Right atrium auricular region (tissue), 2 donors: ENCODE data around the gene XKR7. TPM values are rescaled to one million over a fixed set of nuclear protein-coding genes. Genes with fewer than 3 reads are reported as not detected.
"Not testable (repeated sequence)": the region's sequence is repeated elsewhere in the genome, so short reads cannot be mapped to it uniquely, and the experiment has no call there.

Experiments used
- DNase-seq: peaks from one replicate; pipeline ENCODE4 v3.0.0-alpha.2; 2019; ENCODE audit warnings: low spot score
- H3K27ac ChIP-seq, 2 donors: fragments of 200-600 bp; sonication (generic); 1 replicate in 1 of 2; 2 replicates in 1 of 2; pipeline ENCODE4 v1.5.1; 2016 to 2019
- H3K27me3 ChIP-seq, 2 donors: fragments of 200-600 bp; sonication (generic); one replicate each; pipeline versions ENCODE4 v1.5.1 to v1.6.0; 2017 to 2019
- H3K36me3 ChIP-seq: fragments of 200-600 bp; sonication (generic); one replicate; pipeline ENCODE4 v1.5.1; 2016
- H3K4me1 ChIP-seq, 2 donors: fragments of 200-600 bp; sonication (generic); one replicate each; pipeline versions ENCODE4 v1.5.1 to v1.6.0; 2017 to 2019
- H3K4me3 ChIP-seq, 2 donors: fragments of 200-600 bp; sonication (generic); 1 replicate in 1 of 2; 2 replicates in 1 of 2; pipeline ENCODE4 v1.5.1; 2017 to 2019; ENCODE audit warnings: mild to moderate bottlenecking in 1 of 2, moderate library complexity in 1 of 2
- H3K9me3 ChIP-seq, 2 donors: fragments of 200-600 bp; sonication (generic); one replicate each; pipeline ENCODE4 v1.5.1; 2019
- CTCF ChIP-seq, 2 donors: fragments of 200-600 bp; sonication (generic); IDR thresholded peaks; one replicate each; pipeline ENCODE4 v1.5.1; 2019; ENCODE audit warnings: antibody characterized with exemption in 2 of 2
- total RNA-seq, 2 donors: library from RNA; depleted of rRNA; stranded (reverse); fragments of >200 nt; gene quantifications; one replicate each; pipeline ENCODE4 v1.1.0, GENCODE V29; 2016

Gene XKR7
- total RNA-seq, 2 donors from 2014 or later, result not detected

- no peaks in the 10 kb centered on the region for H3K9me3 ChIP-seq
Measured at GRCh38 chr20:31926493-31926892, 41.5 kb upstream of the XKR7 start.

GRCh38 chr20:31927627-31928159 is 40.3 kb upstream of the XKR7 start:
- no peak overlapping the region for H3K27ac ChIP-seq
- DNase-seq, result no peak
- H3K9me3 ChIP-seq, result no peaks in the 10 kb centered on the region
- H3K4me3 ChIP-seq, result no peak overlapping the region
- no peaks in the 10 kb centered on the region for H3K27me3 ChIP-seq
- H3K36me3 ChIP-seq, result no peaks in the 10 kb centered on the region
- TF ChIP-seq CTCF (IDR thresholded peaks at IDR 0.05), result no peak
- no peaks in the 10 kb centered on the region for H3K4me1 ChIP-seq

More at GRCh38 chr20:31926493-31926892, 41.5 kb upstream of the XKR7 start:
- no peak for DNase-seq
- no peak for TF ChIP-seq CTCF (IDR thresholded peaks at IDR 0.05)
- H3K27ac ChIP-seq, result no peak overlapping the region
- no peaks in the 10 kb centered on the region for H3K4me1 ChIP-seq
- no peaks in the 10 kb centered on the region for H3K36me3 ChIP-seq
- no peaks in the 10 kb centered on the region for H3K27me3 ChIP-seq
- no peak overlapping the region for H3K4me3 ChIP-seq

- not testable (repeated sequence) for DNase-seq, H3K27ac ChIP-seq, H3K36me3 ChIP-seq, H3K9me3 ChIP-seq, H3K27me3 ChIP-seq, H3K4me1 ChIP-seq, H3K4me3 ChIP-seq
Measured at GRCh38 chr20:31929631-31930030, 38.3 kb upstream of the XKR7 start.

GRCh38 chr20:31930779-31931178 is 37.2 kb upstream of the XKR7 start:
- no peak for TF ChIP-seq CTCF (IDR thresholded peaks at IDR 0.05)
- no peaks in the 10 kb centered on the region for H3K4me1 ChIP-seq
- no peaks in the 10 kb centered on the region for H3K36me3 ChIP-seq
- no peaks in the 10 kb centered on the region for H3K27me3 ChIP-seq
- H3K4me3 ChIP-seq, result no peak overlapping the region
- DNase-seq, result no peak
- no peaks in the 10 kb centered on the region for H3K9me3 ChIP-seq
- H3K27ac ChIP-seq, result no peak overlapping the region

- Histone ChIP-seq H3K27ac (no peak overlapping the region), H3K9me3 (no peaks in the 10 kb centered on the region), H3K4me3 (no peak overlapping the region), H3K27me3 (no peaks in the 10 kb centered on the region), H3K36me3 (no peaks in the 10 kb centered on the region), H3K4me1 (no peaks in the 10 kb centered on the region)
- DNase-seq, result no peak
- TF ChIP-seq CTCF (IDR thresholded peaks at IDR 0.05), result no peak
Measured at GRCh38 chr20:31933698-31934097, 34.3 kb upstream of the XKR7 start.

GRCh38 chr20:31934491-31934890 is 33.5 kb upstream of the XKR7 start:
- H3K4me1 ChIP-seq, result no peaks in the 10 kb centered on the region
- H3K9me3 ChIP-seq, result no peaks in the 10 kb centered on the region
- H3K27me3 ChIP-seq, result no peaks in the 10 kb centered on the region
- no peaks in the 10 kb centered on the region for H3K36me3 ChIP-seq
- TF ChIP-seq CTCF (IDR thresholded peaks at IDR 0.05), result no peak
- H3K27ac ChIP-seq, result no peak overlapping the region
- H3K4me3 ChIP-seq, result no peak overlapping the region
- DNase-seq, result no peak
